Stimulated activated CD4-positive, alpha-beta T cell treated with anti-CD3 and anti-CD28 coated beads, TNF-alpha, amount 100 ng/mL, for 48 hours (primary cell): Measurements from ENCODE around the gene LRP1B.
"Not testable (repeated sequence)": the region's sequence is repeated elsewhere in the genome, so short reads cannot be mapped to it uniquely, and the experiment has no call there.

Source experiments
- DNase-seq, 3 donors: peaks; one replicate each; pipeline ENCODE4 v3.0.0-alpha.2; 2020; ENCODE audit warnings: low read depth in 3 of 3

LRP1B gene

GRCh38 chr2:140348826-140349225 lies 1782.0 kb downstream of the LRP1B start:
- no peak for DNase-seq

- no peak for DNase-seq
These were observed 1786.0 kb downstream of the LRP1B start for GRCh38 chr2:140344838-140345237.

- DNase-seq: not testable (repeated sequence)
These were observed 1786.5 kb downstream of the LRP1B start for GRCh38 chr2:140344266-140344665.

GRCh38 chr2:140338795-140339194 lies 1792.0 kb downstream of the LRP1B start:
- DNase-seq: no peak

- DNase-seq: no peak
These were observed 1793.8 kb downstream of the LRP1B start for GRCh38 chr2:140337061-140337460.

GRCh38 chr2:140316345-140316744 lies 1814.5 kb downstream of the LRP1B start:
- no peak for DNase-seq

GRCh38 chr2:140311905-140312304 lies 1818.9 kb downstream of the LRP1B start:
- DNase-seq: no peak

GRCh38 chr2:140308706-140309105 lies 1822.1 kb downstream of the LRP1B start:
- DNase-seq: no peak

GRCh38 chr2:140307532-140307931 lies 1823.3 kb downstream of the LRP1B start:
- DNase-seq: no peak

- DNase-seq: no peak
These were observed 1835.0 kb downstream of the LRP1B start for GRCh38 chr2:140295767-140296166.

- DNase-seq: no peak
These were observed 1842.1 kb downstream of the LRP1B start for GRCh38 chr2:140288726-140289125.

- DNase-seq: no peak
These were observed 1842.6 kb downstream of the LRP1B start for GRCh38 chr2:140288213-140288612.

GRCh38 chr2:140286377-140286776 lies 1844.4 kb downstream of the LRP1B start:
- no peak for DNase-seq

GRCh38 chr2:140277344-140277743 lies 1853.5 kb downstream of the LRP1B start:
- DNase-seq: not testable (repeated sequence)

GRCh38 chr2:140276661-140277060 lies 1854.2 kb downstream of the LRP1B start:
- DNase-seq: no peak

GRCh38 chr2:140275427-140275826 lies 1855.4 kb downstream of the LRP1B start:
- DNase-seq: no peak

GRCh38 chr2:140274891-140275290 lies 1855.9 kb downstream of the LRP1B start:
- no peak for DNase-seq

- DNase-seq: no peak
These were observed 1856.9 kb downstream of the LRP1B start for GRCh38 chr2:140273958-140274357.

- DNase-seq: no peak
These were observed 1857.4 kb downstream of the LRP1B start for GRCh38 chr2:140273408-140273807.

GRCh38 chr2:140270224-140270623 lies 1860.6 kb downstream of the LRP1B start:
- DNase-seq: no peak

- DNase-seq: no peak
These were observed 1861.8 kb downstream of the LRP1B start for GRCh38 chr2:140269000-140269399.

GRCh38 chr2:140262908-140263307 lies 1867.9 kb downstream of the LRP1B start:
- DNase-seq: no peak

- no peak for DNase-seq
These were observed 1873.0 kb downstream of the LRP1B start for GRCh38 chr2:140257692-140258300.

GRCh38 chr2:140256080-140256479 lies 1874.7 kb downstream of the LRP1B start:
- DNase-seq: no peak
